Caco-2 (cell line): ENCODE data around the gene CDKN1C. TPM values are rescaled to one million over a fixed set of nuclear protein-coding genes. Genes with fewer than 3 reads are reported as not detected.

ENCODE experiments used
- BruUV-seq: library from RNA; stranded (reverse); fragments of 400-500 nt; replicated peaks from 2 replicates; lab custom pipeline; 2021; lab: Mats Ljungman, UMichigan
- CTCF ChIA-PET: fragments of 300-600 bp; sonication (Branson Sonifier 250); formaldehyde crosslinking; loops from one replicate; lab custom pipeline; 2022; ENCODE audit warnings: antibody characterized with exemption; lab: Charles Lee
- POLR2A ChIA-PET: fragments of 300-600 bp; sonication (Branson Sonifier 250); formaldehyde crosslinking; loops from one replicate; lab custom pipeline; 2022; ENCODE audit warnings: antibody characterized with exemption; lab: Charles Lee
- DNase-seq, 2 experiments: peaks; one replicate each; pipeline versions ENCODE4 v3.0.0 to v3.0.0-alpha.2; 2020 to 2022
- H3K27me3 ChIP-seq: replicated peaks from 2 replicates; pipeline ENCODE4 v1.6.0; 2011; ENCODE audit warnings: low read length; ENCODE audit not compliant: control insufficient read depth, insufficient read depth
- H3K36me3 ChIP-seq: 2 replicates; pipeline ENCODE4 v1.5.1; 2011; ENCODE audit warnings: low read length; ENCODE audit not compliant: control insufficient read depth, insufficient read depth
- H3K4me1 ChIP-seq: fragments of 250-450 bp; sonication (Bioruptor Pico); 2 replicates; pipeline ENCODE4 v1.5.1; 2020; ENCODE audit warnings: mild to moderate bottlenecking
- H3K4me3 ChIP-seq: 2 replicates; pipeline ENCODE4 v1.5.1; 2011; ENCODE audit warnings: low read depth, mild to moderate bottlenecking, control low read depth, low read length
- H3K9me3 ChIP-seq: fragments of 250-450 bp; sonication (Bioruptor Pico); 2 replicates; pipeline ENCODE4 v1.5.1; 2020; ENCODE audit warnings: mild to moderate bottlenecking, moderate library complexity
- H3K27ac Mint-ChIP-seq: one replicate; pipeline ENCODE4 v1.8.0; 2022; ENCODE audit warnings: mixed read lengths; ENCODE audit not compliant: unreplicated experiment
- H3K27me3 Mint-ChIP-seq: one replicate; pipeline ENCODE4 v1.8.0; 2022; ENCODE audit warnings: mixed read lengths; ENCODE audit not compliant: insufficient read depth, unreplicated experiment
- H3K36me3 Mint-ChIP-seq: one replicate; pipeline ENCODE4 v1.8.0; 2022; ENCODE audit warnings: mild to moderate bottlenecking, mixed read lengths; ENCODE audit not compliant: insufficient read depth, unreplicated experiment
- H3K4me1 Mint-ChIP-seq: one replicate; pipeline ENCODE4 v1.8.0; 2022; ENCODE audit warnings: low read depth, mixed read lengths; ENCODE audit not compliant: unreplicated experiment
- H3K4me3 Mint-ChIP-seq: one replicate; pipeline ENCODE4 v1.8.0; 2022; ENCODE audit warnings: mild to moderate bottlenecking, moderate library complexity, mixed read lengths; ENCODE audit not compliant: unreplicated experiment
- H3K9me3 Mint-ChIP-seq: one replicate; pipeline ENCODE4 v1.8.0; 2022; ENCODE audit warnings: mixed read lengths; ENCODE audit not compliant: unreplicated experiment
- intact Hi-C: fragments of 100-400 bp; cut with micrococcal nuclease; formaldehyde crosslinking; loops from one replicate; pipeline ENCODE4 v1.10.0; 2022; ENCODE audit not compliant: unreplicated experiment
- total RNA-seq: library from RNA; stranded (reverse); gene quantifications from 2 replicates; pipeline ENCODE4 v1.2.3, GENCODE V29; 2022
- TF ChIP-seq, protein P1 (sequence below), 2 experiments: fragments of 200-600 bp in 1 of 2; IDR thresholded peaks; 1 replicate in 1 of 2; 2 replicates in 1 of 2; pipeline versions ENCODE4 v1.5.1 to v1.8.0; 2011 to 2022; ENCODE audit warnings: antibody characterized with exemption in 1 of 2, control low read depth in 1 of 2, inconsistent platforms in 1 of 2, low read depth in 1 of 2, low read length in 1 of 2, mild to moderate bottlenecking in 1 of 2, moderate library complexity in 1 of 2; ENCODE audit not compliant: insufficient read depth in 1 of 2, severe bottlenecking in 1 of 2, unreplicated experiment in 1 of 2

CDKN1C gene
- total RNA-seq, 1 experiment from 2014 or later = 25.5 TPM

DNA sequence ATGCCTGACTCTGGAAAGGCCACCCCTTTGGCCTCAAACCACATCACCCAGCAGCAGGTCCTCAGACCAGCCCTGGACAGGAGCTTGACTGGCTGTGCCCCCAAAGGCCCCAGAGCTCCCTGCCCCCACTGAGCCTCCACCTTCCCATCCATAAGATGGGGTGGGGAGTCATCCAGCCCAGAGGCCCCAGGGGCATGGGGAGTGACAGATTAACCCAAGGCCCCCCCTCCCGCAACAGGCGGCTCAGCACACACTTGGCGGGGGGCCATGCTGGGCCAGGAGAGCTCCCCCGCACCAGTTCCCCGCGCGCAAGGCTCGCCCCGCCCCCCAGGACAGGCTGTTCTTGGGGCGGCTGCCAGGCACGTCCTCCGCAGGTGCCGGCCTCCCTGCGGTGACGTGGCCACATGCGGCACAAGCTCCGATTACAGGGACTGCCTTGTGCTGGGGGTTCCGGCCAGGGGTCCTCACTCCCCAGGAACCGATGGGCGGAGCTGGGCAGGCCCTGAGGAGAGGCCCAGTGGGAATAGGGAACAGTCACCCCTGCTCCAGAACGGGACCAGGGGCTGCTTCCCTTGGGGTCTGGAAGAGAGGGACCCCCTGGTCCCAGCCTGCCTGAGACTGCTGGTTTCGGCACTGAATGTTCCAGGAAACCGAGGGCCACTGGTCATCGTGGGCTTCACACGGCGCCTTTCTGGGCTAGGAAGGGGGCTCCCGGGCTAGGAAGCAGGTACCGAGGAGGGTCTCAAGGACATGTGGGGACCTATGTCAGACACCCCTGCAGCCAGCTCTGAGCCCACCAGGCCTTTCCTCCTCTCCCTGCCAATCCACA lies 5.1 kb upstream of the CDKN1C start:
- BruUV-seq = no TSS peak
- ChIA-PET CTCF (interaction anchor here (6.4 kb wide), 1 partner anchor 358 kb away, joined by 131 read pairs; no protein-coding TSS in a partner anchor), POLR2A (no interaction called here)
- H3K36me3 ChIP-seq = no peaks in the 10 kb centered on the region
- H3K9me3 ChIP-seq = no peaks in the 10 kb centered on the region
- H3K9me3 Mint-ChIP-seq = no peaks in the 10 kb centered on the region
- no peak overlapping the region for H3K4me3 ChIP-seq
- H3K27me3 ChIP-seq = no peaks in the 10 kb centered on the region
- H3K27me3 Mint-ChIP-seq = no peaks in the 10 kb centered on the region
- H3K4me1 ChIP-seq = peaks cover 40% of the 10 kb centered on the region
- TF ChIP-seq, protein P1, sequence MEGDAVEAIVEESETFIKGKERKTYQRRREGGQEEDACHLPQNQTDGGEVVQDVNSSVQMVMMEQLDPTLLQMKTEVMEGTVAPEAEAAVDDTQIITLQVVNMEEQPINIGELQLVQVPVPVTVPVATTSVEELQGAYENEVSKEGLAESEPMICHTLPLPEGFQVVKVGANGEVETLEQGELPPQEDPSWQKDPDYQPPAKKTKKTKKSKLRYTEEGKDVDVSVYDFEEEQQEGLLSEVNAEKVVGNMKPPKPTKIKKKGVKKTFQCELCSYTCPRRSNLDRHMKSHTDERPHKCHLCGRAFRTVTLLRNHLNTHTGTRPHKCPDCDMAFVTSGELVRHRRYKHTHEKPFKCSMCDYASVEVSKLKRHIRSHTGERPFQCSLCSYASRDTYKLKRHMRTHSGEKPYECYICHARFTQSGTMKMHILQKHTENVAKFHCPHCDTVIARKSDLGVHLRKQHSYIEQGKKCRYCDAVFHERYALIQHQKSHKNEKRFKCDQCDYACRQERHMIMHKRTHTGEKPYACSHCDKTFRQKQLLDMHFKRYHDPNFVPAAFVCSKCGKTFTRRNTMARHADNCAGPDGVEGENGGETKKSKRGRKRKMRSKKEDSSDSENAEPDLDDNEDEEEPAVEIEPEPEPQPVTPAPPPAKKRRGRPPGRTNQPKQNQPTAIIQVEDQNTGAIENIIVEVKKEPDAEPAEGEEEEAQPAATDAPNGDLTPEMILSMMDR (IDR thresholded peaks at IDR 0.05; ENCODE audit: insufficient read depth in 1 of 2, low read depth in 1 of 2, low read length in 1 of 2, severe bottlenecking in 1 of 2, unreplicated experiment in 1 of 2) = no peak
- H3K36me3 Mint-ChIP-seq = peaks cover 9% of the 10 kb centered on the region
- peaks cover 17% of the 10 kb centered on the region for H3K4me1 Mint-ChIP-seq
- no peak overlapping the region for H3K27ac Mint-ChIP-seq
- H3K4me3 Mint-ChIP-seq = no peak overlapping the region
- no peak for DNase-seq
- intact Hi-C loops = no loop called here

GRCh38 chr11:2889362-2890273 lies 4.0 kb upstream of the CDKN1C start:
- TF ChIP-seq, protein P1 (IDR thresholded peaks at IDR 0.05; ENCODE audit: insufficient read depth in 1 of 2, low read depth in 1 of 2, low read length in 1 of 2, severe bottlenecking in 1 of 2, unreplicated experiment in 1 of 2) = no peak
- peaks cover 16% of the 10 kb centered on the region for H3K36me3 Mint-ChIP-seq
- BruUV-seq = no TSS peak
- peaks cover 46% of the 10 kb centered on the region for H3K4me1 ChIP-seq
- peaks cover 17% of the 10 kb centered on the region for H3K4me1 Mint-ChIP-seq
- peak; percentile 72 to 78 for DNase-seq
- ChIA-PET POLR2A (interaction anchor here (1.0 kb wide), 1 partner anchor 40 kb away, joined by 3 read pairs; the partner anchor contains the start of gene PHLDA2), CTCF (interaction anchor here (1.0 to 6.4 kb wide), 5 partner anchors 13 to 357 kb away, joined by 3 to 131 read pairs (median 5); a partner anchor contains a TSS)
- H3K4me3 Mint-ChIP-seq = no peak overlapping the region
- H3K4me3 ChIP-seq = no peak overlapping the region
- H3K27me3 Mint-ChIP-seq = no peaks in the 10 kb centered on the region
- intact Hi-C loops = loop anchor here (5.0 kb wide), 1 partner anchor 462 kb away; no protein-coding TSS in a partner anchor
- H3K27ac Mint-ChIP-seq = no peak overlapping the region
- H3K36me3 ChIP-seq = no peaks in the 10 kb centered on the region
- H3K9me3 ChIP-seq = no peaks in the 10 kb centered on the region
- H3K27me3 ChIP-seq = no peaks in the 10 kb centered on the region
- no peaks in the 10 kb centered on the region for H3K9me3 Mint-ChIP-seq
